GM18951 (cell line): ENCODE data around the gene KLRC2.
"Not testable (repeated sequence)": the region's sequence is repeated elsewhere in the genome, so short reads cannot be mapped to it uniquely, and the experiment has no call there.

Experiments
- POLR2A ChIP-seq: IDR thresholded peaks from 4 replicates; pipeline ENCODE4 v1.6.1; 2011; ENCODE audit warnings: mild to moderate bottlenecking; ENCODE audit not compliant: insufficient read length, insufficient read depth; ENCODE audit errors: extremely low read depth
- in situ Hi-C: fragments of 300-500 bp; cut with MboI; formaldehyde crosslinking; loops from one replicate; pipeline ENCODE4 v1.12.0; 2022; ENCODE audit warnings: low sequenced_read_pairs, mixed read lengths, inconsistent platforms; ENCODE audit not compliant: unreplicated experiment

Gene KLRC2

DNA sequence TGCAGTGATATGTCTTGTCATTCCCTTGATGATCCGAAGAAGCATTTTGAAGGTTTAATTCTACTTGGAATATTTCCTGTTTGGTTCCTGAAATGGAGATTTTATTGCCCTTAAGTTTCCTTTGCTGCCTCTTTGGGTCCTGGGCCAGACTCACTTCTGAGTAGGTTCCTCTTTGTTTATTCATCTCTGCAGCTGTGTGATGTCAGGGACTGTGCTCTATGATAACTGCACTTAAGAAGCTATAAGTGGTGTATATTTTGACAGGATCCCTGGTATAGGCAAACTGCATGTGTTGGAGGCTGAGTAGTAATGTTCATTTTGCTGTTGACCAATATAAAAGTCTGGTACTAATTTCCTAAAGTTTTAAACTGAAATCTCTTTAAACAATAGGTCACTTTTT, 26.4 kb downstream of the KLRC2 start, which contains the start of gene KLRC4:
KLRC4 (minus strand) TSS at position 366 of the 400 bp plus-strand sequence; CDS start at position 184, 182 bp downstream.
- in situ Hi-C loops = no loop called here
- TF ChIP-seq POLR2A = no peak

DNA sequence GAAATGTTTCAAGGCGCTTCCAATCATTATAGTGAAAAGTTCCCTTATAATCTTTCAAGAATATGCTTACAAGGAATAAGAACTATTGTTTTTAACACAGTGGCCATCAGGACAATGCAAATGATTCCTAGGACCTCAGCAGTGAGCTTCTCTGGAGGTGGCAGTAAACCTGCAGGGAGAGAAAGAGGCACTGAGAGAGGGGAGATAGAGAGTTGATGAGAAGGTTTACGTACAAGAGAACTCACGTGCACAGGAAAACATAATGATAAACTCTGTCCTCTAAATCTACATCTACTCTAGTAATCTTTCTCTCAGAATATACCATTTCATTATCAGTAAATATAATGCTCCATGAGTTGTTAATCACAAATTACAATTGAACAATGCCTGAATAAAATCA, 27.0 kb downstream of the KLRC2 start:
- TF ChIP-seq POLR2A = no peak
- in situ Hi-C loops = no loop called here

DNA sequence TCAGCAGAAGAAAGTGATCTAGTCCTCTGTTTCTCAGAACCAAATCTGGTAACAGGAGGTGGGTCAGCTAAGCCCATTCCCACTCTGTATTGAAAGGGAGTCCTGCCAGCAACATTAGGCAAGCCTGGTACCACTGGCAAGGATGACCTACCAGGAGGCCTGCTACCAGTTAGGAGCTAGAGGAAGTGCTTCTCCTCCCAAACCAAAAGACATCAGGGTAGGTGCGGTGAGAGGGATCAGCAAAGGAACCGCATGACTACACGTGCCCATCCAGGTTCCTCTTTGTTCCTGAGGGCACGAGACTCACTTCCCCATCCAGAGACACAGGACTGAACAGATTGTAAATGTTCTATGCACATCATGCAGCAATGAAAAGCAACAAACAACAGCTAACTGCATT, 29.1 kb downstream of the KLRC2 start:
- no peak for TF ChIP-seq POLR2A
- in situ Hi-C loops = no loop called here

DNA sequence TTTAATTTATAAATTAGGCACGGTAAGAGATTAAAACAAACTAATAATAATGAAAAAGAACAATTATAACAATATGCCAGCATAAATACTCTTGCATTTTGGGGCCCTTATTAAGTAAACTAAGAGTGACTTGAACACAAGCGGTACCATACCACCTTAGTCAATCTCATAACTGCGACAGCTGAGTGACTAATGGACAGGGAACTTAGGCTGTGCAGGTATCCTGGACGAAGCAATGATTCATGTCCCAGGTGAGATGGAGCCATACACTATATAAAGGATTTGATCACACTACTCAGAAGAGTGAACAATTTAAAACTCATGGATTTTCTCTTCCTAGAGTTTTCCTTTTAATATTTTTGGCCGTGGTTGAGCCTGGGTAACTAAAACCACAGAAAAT, 30.5 kb downstream of the KLRC2 start:
- TF ChIP-seq POLR2A = no peak
- in situ Hi-C loops = no loop called here

DNA sequence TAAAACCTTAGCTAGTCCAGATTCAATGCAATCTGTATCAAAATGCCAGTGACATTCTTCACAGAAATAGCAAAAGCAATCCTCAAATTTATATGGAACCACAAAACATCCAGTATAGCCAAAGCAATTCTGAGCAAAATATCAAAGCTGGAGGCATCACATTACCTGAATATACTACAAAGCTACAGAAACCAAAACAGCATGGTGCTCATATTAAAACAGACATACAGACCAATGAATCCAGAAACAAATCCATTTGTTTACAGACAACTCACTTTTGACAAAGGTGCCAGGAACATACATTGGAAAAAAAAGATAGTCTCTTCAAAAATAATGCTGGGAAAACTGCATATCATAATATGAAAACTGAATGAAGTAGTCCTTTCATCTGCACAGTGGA, 31.0 kb downstream of the KLRC2 start:
- in situ Hi-C loops = no loop called here
- no peak for TF ChIP-seq POLR2A

DNA sequence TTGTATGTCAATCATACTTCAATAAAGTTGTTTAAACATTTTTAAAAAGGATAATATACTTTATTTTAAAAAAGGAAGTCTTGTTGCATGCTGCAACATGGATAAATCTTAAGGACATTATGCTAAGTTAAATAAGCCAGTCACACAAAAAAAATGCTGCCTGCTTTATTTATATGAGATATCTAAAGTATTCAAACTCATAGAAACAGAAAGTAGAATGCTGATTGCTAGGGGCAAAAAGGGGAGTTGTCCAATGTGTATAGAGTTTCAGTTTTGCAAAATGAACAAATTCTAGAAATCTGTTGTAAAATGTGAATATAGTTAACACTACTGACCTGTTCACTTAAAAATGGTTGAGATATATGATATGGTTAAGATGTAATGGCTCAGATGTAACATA, 35.0 kb downstream of the KLRC2 start:
- in situ Hi-C loops = no loop called here
- TF ChIP-seq POLR2A = no peak

DNA sequence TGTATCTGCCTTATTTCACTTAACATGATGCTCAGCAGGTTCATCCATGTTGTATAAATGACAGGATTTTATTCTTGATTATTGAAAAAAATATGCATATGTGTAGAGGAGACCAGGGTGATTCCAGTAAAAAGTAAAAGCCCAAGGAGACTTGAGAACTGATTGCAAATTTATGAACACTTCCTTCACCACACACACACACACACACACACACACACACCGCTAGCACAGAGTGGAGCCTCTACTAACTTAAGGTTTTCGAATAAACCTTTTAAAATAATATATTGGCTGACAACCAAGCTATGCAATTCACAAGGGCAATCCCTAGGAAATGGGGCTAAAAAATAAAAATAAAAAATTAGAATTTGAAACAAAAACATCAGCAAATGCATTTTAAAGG, 37.6 kb downstream of the KLRC2 start:
- no peak for TF ChIP-seq POLR2A
- in situ Hi-C loops = no loop called here

DNA sequence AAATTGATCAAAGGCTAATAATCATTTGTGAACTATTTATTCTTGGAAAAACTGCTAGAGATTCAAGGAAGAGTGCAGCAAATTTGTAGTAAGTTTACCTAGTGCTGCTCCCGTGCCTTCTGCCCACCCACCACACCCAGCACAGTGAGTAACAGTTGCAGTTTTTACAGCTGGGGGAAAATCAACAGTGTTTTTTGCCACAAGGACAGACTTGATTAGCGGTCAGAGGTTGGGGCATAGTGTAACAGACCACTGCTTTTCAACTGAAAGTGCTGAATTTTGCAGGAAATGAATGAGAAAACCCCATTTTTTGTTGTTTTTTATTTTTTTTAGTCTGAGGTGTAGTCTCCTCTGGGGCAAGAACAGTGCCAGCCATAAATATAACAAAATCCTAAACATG, 38.5 kb downstream of the KLRC2 start:
- no peak for TF ChIP-seq POLR2A
- in situ Hi-C loops = no loop called here

DNA sequence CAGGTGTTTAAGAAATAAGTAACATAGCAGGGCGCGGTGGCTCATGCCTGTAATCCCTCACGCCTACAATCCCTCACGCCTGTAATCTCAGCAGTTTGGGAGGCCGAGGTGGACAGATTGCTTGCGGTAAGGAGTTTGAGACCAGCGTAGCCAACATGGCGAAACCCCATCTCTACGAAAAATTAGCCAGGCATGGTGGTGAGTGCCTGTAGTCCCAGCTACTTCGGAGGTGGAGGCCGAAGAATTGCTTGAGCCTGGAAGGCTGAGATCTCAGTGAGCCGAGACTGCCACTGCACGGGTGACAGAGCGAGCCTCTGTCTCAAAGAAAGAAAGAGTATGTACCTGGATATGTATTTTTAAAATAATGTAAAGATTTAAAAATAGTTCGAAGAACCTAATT, 39.6 kb downstream of the KLRC2 start:
- in situ Hi-C loops = not testable (repeated sequence)

DNA sequence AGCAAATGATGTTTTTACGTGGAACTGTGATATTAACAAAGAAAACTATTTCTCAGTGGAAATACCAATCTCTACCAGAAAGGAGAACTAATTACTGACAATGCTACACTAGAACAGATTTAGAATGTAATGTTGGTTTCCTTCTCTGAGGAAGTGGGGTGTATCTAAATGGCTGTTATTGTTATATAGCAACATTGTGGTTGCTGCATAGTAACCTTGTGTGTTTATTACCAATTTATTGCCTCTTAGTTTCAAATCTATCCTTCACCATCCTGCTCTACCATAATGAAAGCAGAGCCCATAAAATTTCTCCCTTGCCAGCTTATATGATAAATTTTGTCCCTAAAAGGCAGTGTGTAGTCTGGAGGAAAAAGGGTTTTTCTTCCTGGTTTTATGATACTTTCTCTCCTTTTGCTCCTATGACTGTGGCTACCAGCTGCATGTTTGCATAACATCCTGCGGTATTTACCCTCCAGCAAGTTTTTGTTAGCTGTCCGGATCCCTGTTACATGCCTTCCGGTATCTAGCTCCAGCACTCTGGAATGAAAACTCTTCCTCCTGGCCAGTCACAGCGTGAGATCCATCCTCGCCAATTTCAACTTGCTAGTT, 40.3 kb downstream of the KLRC2 start:
- no peak for TF ChIP-seq POLR2A
- in situ Hi-C loops = no loop called here

DNA sequence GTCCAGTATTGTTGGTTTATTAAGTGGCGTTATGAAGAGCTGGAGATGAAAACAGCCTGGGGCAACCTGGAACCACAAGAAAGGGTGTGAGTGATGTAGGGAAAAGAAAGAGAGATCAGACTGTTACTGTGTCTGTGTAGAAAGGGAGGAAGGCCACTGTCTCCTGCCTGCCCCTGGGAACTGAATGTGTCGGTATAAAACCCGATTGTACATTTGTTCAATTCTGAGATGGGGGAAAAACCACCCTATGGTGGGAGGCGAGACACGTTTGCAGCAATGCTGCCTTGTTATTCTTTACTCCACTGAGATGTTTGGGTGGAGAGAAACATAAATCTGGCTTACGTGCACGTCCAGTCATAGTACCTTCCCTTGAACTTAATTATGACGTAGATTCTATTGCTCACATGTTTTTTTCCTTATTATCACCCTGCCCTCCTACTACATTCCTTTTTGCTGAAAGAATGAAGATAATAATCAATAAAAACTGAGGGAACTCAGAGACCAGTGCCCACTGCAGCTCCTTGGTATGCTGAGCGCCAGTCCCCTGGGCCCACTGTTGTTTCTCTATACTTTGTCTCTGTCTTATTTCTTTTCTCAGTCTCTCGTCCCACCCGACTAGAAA, 41.2 kb downstream of the KLRC2 start:
- in situ Hi-C loops = not testable (repeated sequence)

DNA sequence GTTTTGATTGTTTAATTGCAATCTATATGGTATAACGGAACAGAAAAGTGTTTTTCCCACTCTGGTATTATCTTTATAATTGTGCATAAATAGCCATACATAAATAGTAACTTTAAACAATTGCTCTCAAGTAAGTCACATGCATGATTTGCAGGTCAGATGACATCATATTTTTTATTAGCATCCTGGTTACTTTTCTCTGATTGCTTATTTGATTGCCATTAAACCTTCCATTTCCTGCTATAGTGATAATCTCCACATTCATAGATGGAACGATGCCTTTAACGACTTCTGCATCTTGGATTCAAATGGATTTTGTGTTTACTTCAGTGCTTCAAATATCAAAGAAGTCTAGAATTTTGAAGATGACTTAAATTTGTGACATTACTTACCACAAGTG, 42.5 kb downstream of the KLRC2 start:
- no peak for TF ChIP-seq POLR2A

DNA sequence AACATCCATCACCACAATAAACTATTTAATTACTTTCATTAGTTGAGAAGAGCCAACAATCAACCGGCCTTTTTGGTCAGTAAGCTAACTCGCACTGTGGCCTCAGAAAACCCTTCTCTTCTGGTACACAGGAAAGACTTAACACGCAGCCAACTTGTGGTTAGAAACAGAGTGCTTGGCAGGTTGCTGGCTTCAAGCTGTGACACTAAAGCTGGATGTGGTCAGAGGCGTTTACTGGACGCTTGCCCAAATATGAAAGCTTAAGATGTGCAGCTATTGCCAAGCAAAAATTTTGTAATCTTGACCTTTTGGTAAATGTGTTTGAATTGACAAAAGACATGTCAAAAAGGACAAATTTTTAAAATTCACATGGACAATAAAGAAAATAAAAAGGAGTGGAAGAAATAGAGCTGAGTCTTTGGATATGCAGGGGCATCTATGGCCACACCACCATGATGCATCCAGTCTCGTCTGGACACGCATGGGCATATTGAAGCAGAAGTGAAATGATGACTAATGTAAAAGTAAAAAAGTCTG, 43.3 kb downstream of the KLRC2 start:
- in situ Hi-C loops = no loop called here
- no peak for TF ChIP-seq POLR2A

More for the DNA sequence above, 42.5 kb downstream of the KLRC2 start:
- in situ Hi-C loops = no loop called here

DNA sequence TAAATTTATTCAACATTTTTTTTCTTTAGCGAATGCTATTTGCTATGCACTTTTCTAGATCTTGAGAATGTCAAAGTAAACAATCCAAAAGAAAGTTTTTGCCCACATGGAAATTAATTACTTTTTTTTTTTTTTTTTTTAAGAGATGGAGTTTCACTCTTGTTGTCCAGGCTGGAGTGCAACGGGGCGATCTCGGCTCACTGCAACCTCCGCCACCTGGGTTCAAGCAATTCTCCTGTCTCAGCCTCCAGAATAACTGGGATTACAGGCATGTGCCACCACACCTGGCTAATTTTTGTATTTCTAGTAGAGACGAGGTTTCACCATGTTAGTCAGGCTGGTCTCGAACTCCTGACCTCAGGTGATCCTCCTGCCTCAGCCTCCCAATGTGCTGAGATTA, 44.8 kb downstream of the KLRC2 start:
- in situ Hi-C loops = not testable (repeated sequence)

DNA sequence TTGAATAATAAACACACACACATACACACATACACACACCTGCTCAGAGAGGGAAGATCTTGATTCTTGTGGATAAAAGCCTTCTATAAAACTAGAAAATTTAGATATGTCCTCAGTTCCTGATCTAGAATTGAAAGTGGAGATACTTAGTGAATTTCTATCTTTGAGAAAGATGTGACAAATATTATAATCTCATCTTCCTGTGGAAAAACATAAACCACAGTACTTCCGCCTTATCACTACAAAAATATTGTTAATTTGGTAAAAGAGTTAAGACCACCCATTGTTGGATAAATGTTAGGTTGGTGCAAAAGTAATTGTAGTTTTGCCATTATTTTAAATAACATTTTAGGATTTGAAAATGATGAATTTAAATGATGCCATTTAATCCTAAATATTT, 45.9 kb downstream of the KLRC2 start, which contains the start of gene KLRK1:
KLRK1 (minus strand) TSS at position 138 of the 400 bp plus-strand sequence. CDS start 1,231 bp downstream, outside the sequence.
- in situ Hi-C loops = no loop called here
- TF ChIP-seq POLR2A = no peak
